ENCODE measurements around the gene USP46.

USP46 gene

DNA sequence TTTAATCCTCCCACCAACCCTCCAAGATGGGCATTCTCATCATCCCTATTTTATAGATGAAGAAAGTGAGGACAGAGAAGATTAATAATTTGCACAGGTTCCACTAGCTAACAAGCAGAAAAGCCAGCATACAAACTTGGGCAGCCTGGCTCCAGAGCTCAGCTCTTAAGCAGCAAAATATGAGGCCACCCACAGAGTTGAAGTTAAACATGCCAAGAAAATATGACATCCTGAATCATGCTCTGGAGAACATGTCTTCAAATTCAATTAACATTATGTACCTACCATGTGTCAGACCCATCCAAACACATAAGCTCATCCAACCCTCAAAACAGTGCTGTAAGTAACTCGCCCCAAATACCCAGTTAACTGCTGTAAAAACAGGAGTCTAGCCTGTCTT is 33.9 kb downstream of the USP46 start:
- in situ Hi-C loops (cut with HindIII; ENCODE audit: low sequenced_read_pairs): no loop called here

DNA sequence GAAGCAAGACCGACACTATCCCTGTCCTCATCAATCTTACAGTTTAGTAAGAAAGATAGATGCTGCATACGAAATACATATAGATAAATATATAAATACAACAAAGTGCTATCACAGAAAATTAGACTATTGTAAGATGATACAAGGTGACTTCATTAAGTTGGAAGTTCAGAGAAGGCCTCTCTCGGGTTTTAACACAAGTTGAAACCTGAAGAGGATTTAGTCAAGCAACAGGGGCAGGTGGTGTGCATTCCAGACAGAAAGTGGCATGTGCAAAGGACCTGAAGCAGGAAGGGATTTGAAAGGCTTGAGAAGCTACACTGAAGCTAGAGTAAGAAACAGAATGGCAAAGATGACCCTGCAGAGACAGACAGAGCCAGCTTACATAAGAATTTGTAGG is 36.5 kb downstream of the USP46 start:
- in situ Hi-C loops (cut with HindIII; ENCODE audit: low sequenced_read_pairs): no loop called here

DNA sequence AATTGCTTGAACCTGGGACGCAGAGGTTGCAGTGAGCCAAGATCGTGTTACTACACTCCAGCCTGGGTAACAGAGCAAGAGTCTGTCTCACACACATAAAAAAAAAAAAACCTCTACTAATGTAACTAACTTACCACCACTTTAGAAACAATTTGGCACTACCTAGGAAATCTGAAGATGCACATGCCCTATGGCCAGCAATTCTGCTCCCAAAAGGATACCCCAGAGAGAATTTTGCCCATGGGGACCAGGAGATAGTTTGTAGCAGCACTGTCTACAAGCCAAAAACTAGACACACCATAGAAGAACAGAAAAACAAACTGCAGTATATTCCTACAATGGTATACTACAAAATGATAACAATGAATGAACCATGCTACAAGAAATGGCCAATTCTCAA is 37.5 kb downstream of the USP46 start:
- in situ Hi-C loops (cut with HindIII; ENCODE audit: low sequenced_read_pairs): no loop called here

DNA sequence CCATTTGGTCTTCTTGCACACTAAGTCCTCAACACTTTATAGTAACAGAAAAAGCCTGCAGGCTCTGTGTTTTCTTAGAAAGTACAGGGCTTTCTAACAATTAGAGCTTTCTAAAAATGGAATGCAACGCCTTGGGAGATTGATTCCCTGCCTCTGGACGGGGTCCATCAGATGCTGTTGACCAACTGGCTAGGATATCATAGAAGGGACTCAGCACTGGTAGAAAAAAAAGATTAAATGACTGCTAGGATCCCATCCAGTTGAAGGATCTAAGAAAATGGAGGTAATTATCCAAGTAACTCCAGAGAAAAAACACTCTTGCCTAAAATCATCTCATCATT is 39.5 kb downstream of the USP46 start:
- in situ Hi-C loops (cut with HindIII; ENCODE audit: low sequenced_read_pairs): no loop called here

DNA sequence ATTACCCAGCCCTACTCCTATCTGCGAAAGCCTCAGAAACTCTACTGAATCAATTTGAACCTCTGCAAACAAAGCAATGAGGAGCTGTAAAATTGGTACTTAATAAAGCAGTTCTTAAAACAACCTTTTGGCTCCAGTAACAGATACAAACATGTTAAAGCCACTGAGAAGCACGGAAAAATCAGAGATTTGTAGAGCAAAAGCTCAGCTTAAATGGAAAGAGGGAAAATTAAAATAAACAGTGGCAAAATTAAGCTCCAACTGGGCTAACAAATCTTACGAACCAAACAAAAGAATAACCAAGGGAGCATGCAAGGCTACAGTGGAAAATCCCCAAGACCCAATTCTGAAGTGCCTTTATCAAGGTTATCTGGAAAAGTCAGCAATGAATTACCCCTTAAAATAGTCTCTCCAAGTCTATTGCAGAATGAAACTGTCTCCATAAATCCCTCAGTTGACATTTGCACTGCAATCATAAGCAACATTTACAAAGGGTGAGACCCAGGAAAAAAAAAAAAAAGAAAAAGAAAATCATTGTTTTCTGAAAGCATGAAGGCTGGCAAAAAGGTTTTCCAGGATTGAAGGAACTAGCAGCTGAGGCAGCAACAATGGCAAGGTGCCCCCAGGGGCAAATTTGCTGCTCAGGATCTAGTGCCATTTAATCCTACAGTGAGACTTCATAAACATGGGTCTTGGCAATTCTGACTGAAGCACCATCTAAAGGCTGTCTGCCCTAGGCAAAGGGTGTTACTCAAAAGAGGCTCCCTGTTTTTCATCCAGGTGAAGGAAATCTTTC is 40.1 kb downstream of the USP46 start:
- in situ Hi-C loops (cut with HindIII; ENCODE audit: low sequenced_read_pairs): no loop called here

DNA sequence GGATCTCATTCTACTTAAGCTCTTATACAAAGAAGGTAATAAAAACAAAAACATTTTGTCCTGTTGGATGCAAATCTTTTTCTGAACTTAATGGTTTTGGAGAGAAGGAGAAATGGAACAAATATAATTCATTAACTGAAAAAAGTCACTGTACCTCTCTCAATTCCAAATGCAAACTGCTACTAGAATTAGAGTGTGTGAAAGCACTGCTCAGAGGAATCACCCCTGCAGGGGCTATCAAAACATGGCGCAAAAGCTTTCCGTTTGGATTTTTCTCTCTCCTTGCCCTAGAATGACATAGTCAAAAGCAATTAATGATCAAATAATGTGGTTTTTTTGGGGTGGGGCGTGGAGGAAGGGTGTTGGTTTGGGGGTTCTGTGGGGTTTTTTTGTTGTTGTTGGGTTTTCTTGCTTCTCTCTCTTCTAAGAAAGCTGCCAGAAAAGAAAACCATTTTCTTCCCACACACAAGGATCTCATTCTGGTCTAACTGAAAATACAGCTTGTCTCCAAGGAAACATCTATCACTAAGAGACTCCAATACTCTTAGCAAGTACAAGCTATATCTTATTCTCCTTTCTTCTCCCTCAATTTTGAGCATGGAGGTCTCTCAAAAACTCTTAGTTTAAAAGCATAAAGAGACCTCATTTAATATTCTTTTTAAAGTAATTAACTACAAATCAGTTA is 41.6 kb downstream of the USP46 start:
- in situ Hi-C loops (cut with HindIII; ENCODE audit: low sequenced_read_pairs): no loop called here

DNA sequence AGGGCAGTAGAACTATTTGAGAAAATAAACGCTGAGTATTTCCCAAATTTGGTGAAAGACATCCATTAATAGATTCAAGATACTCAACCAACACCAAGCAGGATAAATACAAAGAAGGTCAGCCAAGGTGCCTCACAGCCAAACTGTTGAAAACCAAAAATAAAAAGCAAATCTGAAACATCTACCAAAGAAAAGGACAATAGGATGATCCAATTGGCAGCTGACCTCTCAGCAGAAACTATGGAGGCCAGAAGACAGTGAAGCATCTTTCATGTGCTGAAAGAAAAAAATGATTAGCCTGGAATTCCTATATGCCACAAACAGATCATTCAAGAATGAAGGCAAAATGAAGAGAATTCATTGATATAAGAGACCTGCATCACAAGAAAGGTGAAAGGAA is 44.9 kb downstream of the USP46 start:
- in situ Hi-C loops (cut with HindIII; ENCODE audit: low sequenced_read_pairs): no loop called here

DNA sequence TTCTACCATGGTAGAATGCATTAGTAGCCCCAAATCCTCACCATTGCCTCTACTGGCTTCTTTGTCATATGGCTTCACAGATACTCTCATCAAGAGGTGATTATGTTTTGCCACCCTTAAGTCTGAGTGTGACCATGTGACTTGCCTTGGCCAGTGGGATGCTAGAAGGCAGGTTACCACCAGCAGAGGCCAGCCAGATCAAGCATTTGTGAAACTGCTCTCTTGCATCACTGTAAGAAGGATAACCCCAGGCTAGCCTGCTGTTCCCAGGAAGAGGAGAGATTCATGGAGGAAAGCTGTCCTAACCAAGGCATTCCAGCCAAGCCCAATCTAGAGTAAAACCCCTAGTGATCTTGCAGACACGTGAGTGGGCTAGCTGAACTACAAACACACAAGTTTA is 46.8 kb downstream of the USP46 start:
- in situ Hi-C loops (cut with HindIII; ENCODE audit: low sequenced_read_pairs): no loop called here

DNA sequence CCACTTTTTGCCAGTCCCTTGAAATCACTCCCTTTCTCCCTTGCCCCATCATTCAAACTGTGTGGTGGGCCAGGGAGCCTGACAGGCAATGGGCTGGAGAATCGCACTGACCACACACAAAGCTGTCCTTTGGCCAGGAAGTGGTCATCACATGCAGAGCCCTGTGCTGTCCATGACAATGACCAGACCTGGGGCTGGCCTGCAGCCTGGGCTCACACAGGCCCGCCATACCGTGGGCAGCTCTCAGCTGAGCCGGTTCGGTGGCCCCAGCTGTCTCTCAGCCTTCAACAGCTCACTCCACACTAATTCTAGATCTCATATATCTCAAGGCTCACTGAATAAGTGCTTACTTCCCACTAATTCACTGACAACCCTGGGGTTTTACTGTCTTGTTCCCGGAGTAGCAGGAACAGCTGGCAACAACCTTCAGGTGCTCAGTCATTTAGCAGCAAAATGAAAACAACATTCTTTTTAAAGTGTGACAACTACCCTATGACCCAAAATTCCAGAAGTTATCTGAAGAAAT is 48.0 kb downstream of the USP46 start:
- in situ Hi-C loops (cut with HindIII; ENCODE audit: low sequenced_read_pairs): no loop called here

DNA sequence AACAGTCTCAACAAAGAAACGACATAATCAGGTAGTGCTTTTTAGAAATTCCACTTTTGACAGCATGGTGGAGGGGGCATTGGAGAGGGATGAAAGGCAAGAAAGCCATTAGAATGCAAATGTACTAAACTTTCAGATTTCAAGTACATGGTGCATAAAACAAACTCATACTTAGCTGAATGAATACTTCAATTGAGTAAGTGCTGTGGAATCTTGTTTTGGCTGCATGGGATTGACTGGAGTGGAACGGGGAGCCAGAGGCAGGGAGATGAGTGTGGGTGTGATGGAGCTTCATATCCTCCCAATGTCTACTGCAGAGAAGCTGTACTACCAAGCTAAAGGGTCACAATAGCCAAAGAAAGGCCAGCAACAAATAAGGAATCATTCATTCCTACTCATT is 52.4 kb downstream of the USP46 start:
- in situ Hi-C loops (cut with HindIII; ENCODE audit: low sequenced_read_pairs): no loop called here

DNA sequence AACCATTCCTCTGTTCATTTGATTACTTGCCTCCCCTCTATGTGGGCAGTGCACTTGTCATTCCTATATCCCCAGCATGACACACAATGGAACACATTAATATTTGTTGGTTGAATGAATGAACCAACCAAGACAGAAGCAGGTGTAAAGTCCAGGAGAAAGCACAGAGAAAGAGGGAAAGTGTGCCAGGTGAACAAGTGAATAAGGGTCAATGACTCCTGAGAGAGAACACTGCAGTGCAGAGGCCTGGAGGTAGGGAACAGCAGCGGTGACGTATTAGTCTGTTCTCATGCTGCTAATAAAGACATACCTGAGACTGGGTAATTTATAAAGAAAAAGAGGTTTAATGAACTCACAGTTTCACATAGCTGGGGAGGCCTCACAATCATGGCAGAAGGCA is 53.1 kb downstream of the USP46 start:
- in situ Hi-C loops (cut with HindIII; ENCODE audit: low sequenced_read_pairs): no loop called here

DNA sequence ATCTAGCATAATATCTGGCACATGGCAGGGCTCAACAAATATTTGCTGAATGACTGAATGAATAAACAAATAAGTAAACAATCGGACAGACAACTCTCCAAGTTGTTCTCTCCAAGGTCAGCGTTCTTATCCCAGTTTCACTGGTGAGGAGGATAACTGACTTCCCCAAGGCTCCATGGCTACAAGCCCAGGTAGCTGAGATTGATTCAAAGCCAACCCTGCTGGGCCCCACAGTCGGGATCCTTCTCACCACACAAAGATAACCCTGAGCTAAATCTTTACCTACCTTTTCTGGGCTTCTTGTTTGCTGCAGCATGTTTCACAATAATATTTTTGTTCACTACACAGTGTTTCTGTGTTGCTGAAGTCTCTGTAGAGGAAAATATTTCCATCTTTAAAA is 54.9 kb downstream of the USP46 start:
- in situ Hi-C loops (cut with HindIII; ENCODE audit: low sequenced_read_pairs): no loop called here

DNA sequence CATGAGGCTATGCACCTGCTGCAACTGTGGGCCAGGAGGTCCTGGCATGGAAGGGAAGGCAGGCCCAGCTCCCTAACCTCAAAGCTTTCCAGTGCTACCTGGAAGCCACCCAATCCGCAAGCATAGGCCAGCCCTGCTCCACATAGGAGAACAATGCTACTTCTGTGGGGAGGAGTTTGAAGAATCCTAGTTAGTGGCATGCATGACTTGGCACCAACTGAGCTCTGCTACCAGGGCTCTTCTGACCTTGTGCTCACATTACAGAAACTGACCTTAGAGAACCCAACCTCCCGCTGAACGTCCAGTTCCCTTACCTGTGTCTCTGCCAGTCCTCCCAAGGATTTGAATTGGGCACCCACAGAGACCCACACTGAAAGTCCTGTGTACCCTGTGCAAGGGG is 58.8 kb downstream of the USP46 start:
- in situ Hi-C loops (cut with HindIII; ENCODE audit: low sequenced_read_pairs): no loop called here

DNA sequence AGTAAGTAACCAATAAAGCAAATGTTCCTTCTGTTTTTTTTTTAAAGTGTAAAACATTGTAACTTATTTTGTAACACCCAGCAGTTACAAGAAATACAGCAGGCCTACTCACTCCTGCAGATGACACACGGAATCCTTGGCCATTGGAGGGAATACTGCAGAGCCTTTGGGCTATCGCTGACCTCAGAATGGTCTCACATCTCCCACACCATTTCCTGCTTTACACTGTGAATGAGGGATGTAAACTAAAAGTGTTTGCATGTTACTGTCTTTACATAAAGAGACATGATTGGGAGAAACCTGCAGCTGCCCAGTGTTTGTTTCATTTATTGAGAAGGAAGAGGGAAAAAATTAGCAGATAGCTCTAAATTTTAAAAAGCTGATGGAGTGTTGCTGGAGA is 64.1 kb downstream of the USP46 start:
- in situ Hi-C loops (cut with HindIII; ENCODE audit: low sequenced_read_pairs): no loop called here

DNA sequence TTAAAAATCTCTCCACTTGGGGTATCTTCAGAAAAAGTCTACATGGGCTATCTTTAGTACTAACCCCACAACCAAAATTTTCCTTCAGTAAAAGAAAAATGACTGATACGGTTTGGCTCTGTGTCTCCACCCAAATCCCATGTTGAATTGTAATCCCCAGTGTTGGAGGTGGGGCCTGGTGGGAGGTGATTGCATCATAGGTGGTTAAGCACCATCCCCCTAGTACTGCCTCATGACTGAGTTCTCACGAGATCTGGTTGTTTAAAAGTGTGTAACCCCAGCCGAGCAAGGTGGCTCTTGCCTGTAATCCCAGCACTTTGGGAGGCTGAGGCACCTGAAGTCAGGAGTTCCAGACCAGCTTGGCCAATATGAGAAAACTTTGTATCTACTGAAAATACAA is 66.8 kb downstream of the USP46 start:
- in situ Hi-C loops (cut with HindIII; ENCODE audit: low sequenced_read_pairs): no loop called here

DNA sequence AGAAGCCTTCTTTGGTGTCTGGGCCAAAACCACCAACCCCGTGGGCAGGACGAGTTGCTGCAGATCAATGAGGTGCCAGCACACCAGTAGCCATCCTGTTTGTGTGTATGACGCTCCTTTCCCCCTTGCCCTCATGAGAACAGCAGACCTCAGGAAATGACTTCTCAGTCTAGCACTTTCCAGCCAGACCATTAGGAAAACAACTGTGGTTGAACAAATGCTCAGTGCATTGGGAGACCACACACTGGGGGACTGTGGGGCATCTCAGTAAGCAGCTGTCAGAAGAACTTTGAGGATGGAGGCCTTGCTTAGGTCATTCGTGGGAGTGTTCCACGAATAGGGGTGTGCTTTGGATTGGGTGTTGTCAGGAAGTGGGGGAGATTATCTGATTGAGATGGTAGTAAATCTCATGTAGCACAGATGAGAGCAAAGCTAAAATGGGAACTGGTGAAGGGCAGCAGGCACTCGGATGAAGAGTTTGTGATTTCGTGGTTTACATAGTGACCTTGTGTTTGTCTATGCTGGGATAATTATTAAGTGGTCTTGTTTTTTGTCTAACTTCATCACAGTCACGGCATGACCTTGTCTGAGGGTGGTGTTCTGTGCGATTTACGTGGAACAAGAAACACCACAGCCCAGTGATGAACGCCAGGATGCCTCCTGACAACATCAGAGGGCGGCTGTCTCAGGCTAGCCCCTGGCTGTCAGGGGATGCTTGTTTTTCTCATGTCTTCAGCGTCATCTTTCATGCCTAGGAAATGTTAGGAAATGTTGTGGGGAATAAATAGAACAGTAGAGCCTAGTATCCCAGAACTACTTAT is 70.1 kb downstream of the USP46 start:
- in situ Hi-C loops (cut with HindIII; ENCODE audit: low sequenced_read_pairs): no loop called here

DNA sequence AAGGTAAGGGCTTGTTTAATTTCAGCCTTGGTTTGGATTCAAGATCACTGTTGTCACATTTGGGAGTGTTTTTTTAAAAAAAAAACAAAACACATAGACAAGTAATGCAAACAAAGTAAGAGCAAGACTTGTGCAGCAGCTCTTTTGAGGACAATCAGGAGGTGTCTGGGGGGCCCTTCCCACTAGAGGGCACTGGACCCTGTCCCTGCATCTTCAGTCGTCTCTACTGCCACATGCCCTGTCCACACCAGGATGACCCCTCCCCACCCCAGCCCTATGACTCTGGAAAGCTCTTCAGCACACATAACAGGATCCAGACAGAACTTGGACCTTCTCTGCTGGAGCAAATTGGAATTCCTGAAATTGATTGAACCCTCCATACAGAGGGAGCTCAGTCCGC is 71.0 kb downstream of the USP46 start:
- in situ Hi-C loops (cut with HindIII; ENCODE audit: low sequenced_read_pairs): no loop called here

DNA sequence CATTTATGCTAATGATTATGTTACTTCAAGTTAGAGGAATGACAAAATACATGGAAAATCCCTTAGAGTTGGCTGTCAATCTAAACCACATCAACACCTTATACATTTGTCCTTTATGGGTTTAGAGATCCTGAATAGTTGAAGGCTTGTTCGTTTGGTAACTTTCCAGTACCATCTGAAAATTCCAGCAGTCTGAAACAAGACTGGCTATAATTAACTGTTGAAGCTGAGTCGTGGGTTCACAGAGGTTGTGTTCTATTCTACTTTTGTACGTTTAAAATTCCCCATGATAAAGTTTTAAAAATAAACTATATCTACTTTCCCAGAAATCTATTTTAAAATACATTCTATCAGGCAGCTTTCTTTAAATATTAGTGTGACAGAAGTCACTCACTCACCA is 73.0 kb downstream of the USP46 start:
- in situ Hi-C loops (cut with HindIII; ENCODE audit: low sequenced_read_pairs): no loop called here

DNA sequence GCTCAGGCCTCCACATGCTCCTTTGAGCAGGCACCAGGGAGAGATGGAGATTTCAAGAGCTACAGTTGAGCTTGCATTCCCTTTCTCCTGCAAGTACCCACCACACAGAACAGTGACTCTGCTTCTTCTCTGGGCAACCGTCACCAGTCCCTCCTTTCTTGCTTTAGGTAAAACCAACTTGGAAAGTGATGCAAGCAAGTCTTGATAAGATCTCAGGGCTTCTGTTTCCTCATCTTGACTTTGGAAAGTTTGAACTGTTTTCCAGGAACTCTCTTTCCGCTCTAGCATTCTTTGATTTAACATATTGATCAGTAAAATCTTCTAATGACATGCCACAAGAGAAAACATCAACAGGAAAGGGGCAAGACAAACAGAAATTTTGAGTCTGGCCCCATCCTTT is 73.7 kb downstream of the USP46 start:
- in situ Hi-C loops (cut with HindIII; ENCODE audit: low sequenced_read_pairs): no loop called here

DNA sequence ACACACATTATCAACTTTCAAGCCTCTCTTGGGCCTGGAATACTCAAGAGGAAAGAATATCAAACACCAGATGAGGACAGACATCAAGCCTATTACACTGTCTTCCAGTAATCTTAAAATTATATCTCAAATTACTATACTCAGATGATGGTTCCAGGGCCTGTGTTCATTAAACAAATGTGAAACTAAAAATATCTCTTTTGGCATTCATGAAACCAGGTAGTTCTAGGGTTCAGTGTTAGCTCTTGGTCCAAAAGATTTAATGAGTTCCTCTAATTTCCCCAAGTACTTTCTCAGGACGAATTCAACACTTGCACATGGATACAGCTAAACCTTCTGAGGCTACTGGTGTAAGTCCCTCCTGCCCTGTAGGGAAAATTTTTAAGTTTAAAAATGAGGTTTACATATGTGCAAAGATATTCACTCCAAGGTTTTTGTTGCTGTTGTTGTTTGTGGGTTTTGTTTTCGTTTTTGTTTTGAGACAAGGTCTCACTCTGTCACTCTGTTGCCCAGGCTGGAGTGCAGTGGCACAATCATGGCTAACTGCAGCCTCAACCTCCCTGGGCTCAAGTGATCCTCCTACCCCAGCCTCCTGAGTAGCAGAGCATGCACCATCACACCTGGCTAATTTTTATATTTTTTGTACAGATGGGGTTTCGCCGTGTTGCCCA is 79.4 kb downstream of the USP46 start:
- in situ Hi-C loops (cut with HindIII; ENCODE audit: low sequenced_read_pairs): no loop called here

DNA sequence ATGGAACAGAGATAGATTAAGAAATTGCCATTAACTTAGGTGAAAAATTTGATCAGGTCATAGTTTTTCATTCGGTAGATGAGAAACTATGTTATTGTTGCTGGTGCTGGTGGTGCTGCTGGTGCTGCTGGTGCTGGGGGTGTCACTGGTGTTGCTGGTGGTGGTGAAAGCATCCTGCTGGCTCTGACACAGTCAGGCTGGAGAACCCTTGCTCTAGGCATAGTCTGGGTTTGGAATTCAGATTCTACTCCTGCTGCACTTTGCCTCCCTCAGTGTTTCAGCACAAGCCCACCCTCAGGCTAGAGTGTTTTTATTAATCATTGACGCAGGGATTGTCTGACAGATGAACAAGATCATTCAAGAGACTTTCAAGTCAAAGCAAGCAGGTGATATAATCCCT is 80.2 kb downstream of the USP46 start:
- in situ Hi-C loops (cut with HindIII; ENCODE audit: low sequenced_read_pairs): no loop called here
